HepG2 (cell line): Measurements from ENCODE around the gene FALEC. TPM values are rescaled to one million over a fixed set of nuclear protein-coding genes. Genes with fewer than 3 reads are reported as not detected.

ENCODE experiments used
- ARID5B ChIP-seq: IDR thresholded peaks from 2 replicates; pipeline ENCODE4 v1.4.0; 2020; ENCODE audit warnings: mild to moderate bottlenecking, missing genetic modification reagents
- CCAR2 ChIP-seq: fragments of 200-400 bp; formaldehyde crosslinking; optimal IDR thresholded peaks from 2 replicates; pipeline ENCODE3; 2018; ENCODE audit warnings: low read depth, mild to moderate bottlenecking, low read length, moderate library complexity
- FOXJ3 ChIP-seq: sonication (generic); formaldehyde crosslinking; IDR thresholded peaks from 2 replicates; pipeline ENCODE4 v1.4.0; 2020; ENCODE audit warnings: missing genetic modification reagents, mild to moderate bottlenecking, borderline replicate concordance
- MIXL1 ChIP-seq: IDR thresholded peaks from 2 replicates; pipeline ENCODE4 v1.6.1; 2016
- NR1H2 ChIP-seq: sonication (generic); formaldehyde crosslinking; IDR thresholded peaks from 2 replicates; pipeline ENCODE4 v1.8.1; 2022; ENCODE audit warnings: low read depth, missing genetic modification reagents, borderline replicate concordance
- ONECUT2 ChIP-seq: sonication (generic); formaldehyde crosslinking; IDR thresholded peaks from 2 replicates; pipeline ENCODE4 v1.4.0; 2020; ENCODE audit warnings: missing genetic modification reagents
- PCBP2 ChIP-seq: fragments of 200-400 bp; formaldehyde crosslinking; optimal IDR thresholded peaks from 2 replicates; pipeline ENCODE3; 2018; ENCODE audit warnings: low read length, low read depth; ENCODE audit not compliant: poor library complexity, severe bottlenecking
- PHF21A ChIP-seq: sonication (generic); formaldehyde crosslinking; IDR thresholded peaks from 2 replicates; pipeline ENCODE4 v1.5.0; 2020; ENCODE audit warnings: mild to moderate bottlenecking, missing genetic modification reagents
- POLR2A ChIP-seq, 2 experiments: IDR thresholded peaks; 2 replicates each; pipeline ENCODE4 v1.6.1; 2011; ENCODE audit warnings: low read depth in 2 of 2, low read length in 2 of 2, mild to moderate bottlenecking in 1 of 2, moderate library complexity in 1 of 2; ENCODE audit not compliant: insufficient read depth in 1 of 2
- SAP130 ChIP-seq: IDR thresholded peaks from 2 replicates; pipeline ENCODE4 v1.6.1; 2016; ENCODE audit warnings: low read depth
- SOX6 ChIP-seq, 2 experiments: fragments of 450-650 bp in 1 of 2; sonication (generic) in 1 of 2; formaldehyde crosslinking in 1 of 2; IDR thresholded peaks; 2 replicates each; pipeline versions ENCODE4 v1.4.0 to v1.6.1; 2017 to 2020; ENCODE audit warnings: antibody characterized with exemption in 1 of 2, mild to moderate bottlenecking in 1 of 2, missing genetic modification reagents in 1 of 2
- STAG1 ChIP-seq: sonication (generic); formaldehyde crosslinking; IDR thresholded peaks from 2 replicates; pipeline ENCODE4 v1.4.0; 2020; ENCODE audit warnings: missing genetic modification reagents
- ZC3H13 ChIP-seq: sonication (generic); formaldehyde crosslinking; IDR thresholded peaks from 2 replicates; pipeline ENCODE4 v1.8.1; 2023; ENCODE audit warnings: mild to moderate bottlenecking, missing genetic modification reagents, moderate library complexity
- ZFP37 ChIP-seq: sonication (generic); formaldehyde crosslinking; IDR thresholded peaks from 2 replicates; pipeline ENCODE4 v1.4.0; 2020; ENCODE audit warnings: missing genetic modification reagents, borderline replicate concordance
- ZNF160 ChIP-seq: sonication (generic); formaldehyde crosslinking; IDR thresholded peaks from 2 replicates; pipeline ENCODE4 v1.8.0; 2022; ENCODE audit warnings: mild to moderate bottlenecking, inconsistent platforms, missing genetic modification reagents
- ZNF317 ChIP-seq: sonication (generic); formaldehyde crosslinking; IDR thresholded peaks from 2 replicates; pipeline ENCODE4 v1.5.0; 2020; ENCODE audit warnings: mild to moderate bottlenecking, missing genetic modification reagents
- ZNF569 ChIP-seq: sonication (generic); formaldehyde crosslinking; IDR thresholded peaks from 2 replicates; pipeline ENCODE4 v1.5.0; 2020; ENCODE audit warnings: mild to moderate bottlenecking, missing genetic modification reagents, moderate library complexity, borderline replicate concordance
- ZNF644 ChIP-seq: IDR thresholded peaks from 2 replicates; pipeline ENCODE4 v1.6.1; 2016; ENCODE audit warnings: low read depth
- polyA plus RNA-seq, 8 experiments: library from polyadenylated mRNA; depleted of rRNA in 3 of 8; stranded (reverse) in 7 of 8; unstranded in 1 of 8; fragments of >200 nt; fragmentation: Illumina TruSeq in 4 of 8; extraction: Trizol in 4 of 8; gene quantifications; 2 replicates each; pipeline versions ENCODE4 v1.2.1 to v1.2.3, GENCODE V29; 2011 to 2016; ENCODE audit warnings: low read depth in 4 of 8, missing spikeins in 1 of 8, mixed read lengths in 1 of 8; ENCODE audit not compliant: insufficient read depth in 1 of 8
- total RNA-seq, 5 experiments: library from RNA; depleted of rRNA; stranded (reverse); fragments of >200 nt; fragmentation: Illumina TruSeq; extraction: Trizol; gene quantifications; 2 replicates each; pipeline ENCODE4 v1.2.3, GENCODE V29; 2016; ENCODE audit warnings: low read depth in 1 of 5
- TF ChIP-seq, protein P1 (sequence below): sonication (generic); formaldehyde crosslinking; IDR thresholded peaks from 2 replicates; pipeline ENCODE4 v1.5.0; 2020; ENCODE audit warnings: mild to moderate bottlenecking, missing genetic modification reagents, borderline replicate concordance
- TF ChIP-seq, protein P2 (sequence below): sonication (generic); formaldehyde crosslinking; conservative IDR thresholded peaks from 2 replicates; pipeline ENCODE4 v1.4.0; 2020; ENCODE audit warnings: mild to moderate bottlenecking, missing genetic modification reagents, moderate library complexity

FALEC gene
- total and polyA plus RNA-seq, 2 of the 13 experiments (the other 11 are each of a cell fraction or from before 2014, with no cell fraction given): 0.33 to 0.71 TPM

- TF ChIP-seq CCAR2 (no peak), PHF21A (CRISPR knock-in tag) (peak; percentile 31; the same call in 1 of the 2 replicates), ZNF317 (CRISPR knock-in tag) (peak; percentile 53; the same call in 1 of the 2 replicates), PCBP2 (no peak), MIXL1 (CRISPR knock-in tag) (peak; percentile 16; the same call in 1 of the 2 replicates), ARID5B (CRISPR knock-in tag) (0 out of 2 replicates have a peak, but pooled peaks have one; percentile 34), ZFP37 (CRISPR knock-in tag) (no peak), ZC3H13 (CRISPR knock-in tag) (0 out of 2 replicates have a peak, but pooled peaks have one; percentile 40), SAP130 (CRISPR knock-in tag) (peak; percentile 84), ZNF569 (CRISPR knock-in tag) (no peak), SOX6 (IDR thresholded peaks at IDR 0.05) (no peak), SOX6 (CRISPR knock-in tag; IDR thresholded peaks at IDR 0.05) (peak; percentile 46; the same call in 1 of the 2 replicates), POLR2A (IDR thresholded peaks at IDR 0.05; ENCODE audit: insufficient read depth in 1 of 2, low read depth in 2 of 2, low read length in 2 of 2) (peak in 1 of 2 experiments; percentile 72; a peak in 1 of 4 replicates), ONECUT2 (CRISPR knock-in tag) (0 out of 2 replicates have a peak, but pooled peaks have one; percentile 41), ZNF160 (CRISPR knock-in tag) (0 out of 2 replicates have a peak, but pooled peaks have one; percentile 41), STAG1 (CRISPR knock-in tag) (0 out of 2 replicates have a peak, but pooled peaks have one; percentile 8), NR1H2 (no peak), ZNF644 (peak; percentile 55; the same call in 1 of the 2 replicates), FOXJ3 (CRISPR knock-in tag) (0 out of 2 replicates have a peak, but pooled peaks have one; percentile 18)
- TF ChIP-seq, protein P1, sequence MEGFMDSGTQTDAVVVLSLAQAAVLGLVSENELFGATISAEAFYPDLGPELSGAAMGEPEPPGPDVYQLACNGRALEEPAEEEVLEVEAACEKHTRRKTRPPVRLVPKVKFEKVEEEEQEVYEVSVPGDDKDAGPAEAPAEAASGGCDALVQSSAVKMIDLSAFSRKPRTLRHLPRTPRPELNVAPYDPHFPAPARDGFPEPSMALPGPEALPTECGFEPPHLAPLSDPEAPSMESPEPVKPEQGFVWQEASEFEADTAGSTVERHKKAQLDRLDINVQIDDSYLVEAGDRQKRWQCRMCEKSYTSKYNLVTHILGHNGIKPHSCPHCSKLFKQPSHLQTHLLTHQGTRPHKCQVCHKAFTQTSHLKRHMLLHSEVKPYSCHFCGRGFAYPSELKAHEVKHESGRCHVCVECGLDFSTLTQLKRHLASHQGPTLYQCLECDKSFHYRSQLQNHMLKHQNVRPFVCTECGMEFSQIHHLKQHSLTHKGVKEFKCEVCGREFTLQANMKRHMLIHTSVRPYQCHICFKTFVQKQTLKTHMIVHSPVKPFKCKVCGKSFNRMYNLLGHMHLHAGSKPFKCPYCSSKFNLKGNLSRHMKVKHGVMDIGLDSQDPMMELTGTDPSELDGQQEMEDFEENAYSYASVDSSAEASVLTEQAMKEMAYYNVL (CRISPR knock-in tag): 0 out of 2 replicates have a peak, but pooled peaks have one; percentile 27
- TF ChIP-seq, protein P2, sequence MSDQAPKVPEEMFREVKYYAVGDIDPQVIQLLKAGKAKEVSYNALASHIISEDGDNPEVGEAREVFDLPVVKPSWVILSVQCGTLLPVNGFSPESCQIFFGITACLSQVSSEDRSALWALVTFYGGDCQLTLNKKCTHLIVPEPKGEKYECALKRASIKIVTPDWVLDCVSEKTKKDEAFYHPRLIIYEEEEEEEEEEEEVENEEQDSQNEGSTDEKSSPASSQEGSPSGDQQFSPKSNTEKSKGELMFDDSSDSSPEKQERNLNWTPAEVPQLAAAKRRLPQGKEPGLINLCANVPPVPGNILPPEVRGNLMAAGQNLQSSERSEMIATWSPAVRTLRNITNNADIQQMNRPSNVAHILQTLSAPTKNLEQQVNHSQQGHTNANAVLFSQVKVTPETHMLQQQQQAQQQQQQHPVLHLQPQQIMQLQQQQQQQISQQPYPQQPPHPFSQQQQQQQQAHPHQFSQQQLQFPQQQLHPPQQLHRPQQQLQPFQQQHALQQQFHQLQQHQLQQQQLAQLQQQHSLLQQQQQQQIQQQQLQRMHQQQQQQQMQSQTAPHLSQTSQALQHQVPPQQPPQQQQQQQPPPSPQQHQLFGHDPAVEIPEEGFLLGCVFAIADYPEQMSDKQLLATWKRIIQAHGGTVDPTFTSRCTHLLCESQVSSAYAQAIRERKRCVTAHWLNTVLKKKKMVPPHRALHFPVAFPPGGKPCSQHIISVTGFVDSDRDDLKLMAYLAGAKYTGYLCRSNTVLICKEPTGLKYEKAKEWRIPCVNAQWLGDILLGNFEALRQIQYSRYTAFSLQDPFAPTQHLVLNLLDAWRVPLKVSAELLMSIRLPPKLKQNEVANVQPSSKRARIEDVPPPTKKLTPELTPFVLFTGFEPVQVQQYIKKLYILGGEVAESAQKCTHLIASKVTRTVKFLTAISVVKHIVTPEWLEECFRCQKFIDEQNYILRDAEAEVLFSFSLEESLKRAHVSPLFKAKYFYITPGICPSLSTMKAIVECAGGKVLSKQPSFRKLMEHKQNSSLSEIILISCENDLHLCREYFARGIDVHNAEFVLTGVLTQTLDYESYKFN (CRISPR knock-in tag): peak; percentile 48; the same call in 1 of the 2 replicates
Observed at GRCh38 chr1:150576794-150577556, 61.4 kb downstream of the FALEC start (continued).
